Occipital lobe (tissue), 2 donors: ENCODE measurements around the gene FGF3. TPM values are rescaled to one million over a fixed set of nuclear protein-coding genes. Genes with fewer than 3 reads are reported as not detected.

Experiments used
- DNase-seq: peaks from one replicate; lab custom pipeline; 2025; lab: John Stamatoyannopoulos, UW
- total RNA-seq: library from RNA; depleted of rRNA; stranded (reverse); fragments of >200 nt; gene quantifications from one replicate; pipeline ENCODE4 v1.2.3, GENCODE V29; 2014

Gene FGF3
- total RNA-seq, 1 donor from 2014 or later, result not detected

GRCh38 chr11:69844396-69844795 lies 25.2 kb upstream of the FGF3 start:
- DNase-seq, result no peak

- no peak for DNase-seq
Measured at GRCh38 chr11:69843529-69843921, 24.3 kb upstream of the FGF3 start.

- no peak for DNase-seq
Measured at GRCh38 chr11:69842746-69843528, 23.7 kb upstream of the FGF3 start.

- no peak for DNase-seq
Measured at GRCh38 chr11:69841859-69842698, 22.9 kb upstream of the FGF3 start.

- DNase-seq, result no peak
Measured at GRCh38 chr11:69841170-69841858, 22.1 kb upstream of the FGF3 start.

- DNase-seq, result no peak
Measured at GRCh38 chr11:69840371-69841169, 21.4 kb upstream of the FGF3 start.

GRCh38 chr11:69839516-69839915 lies 20.3 kb upstream of the FGF3 start:
- no peak for DNase-seq

- no peak for DNase-seq
Measured at GRCh38 chr11:69837791-69838190, 18.6 kb upstream of the FGF3 start.

GRCh38 chr11:69836401-69836800 lies 17.2 kb upstream of the FGF3 start:
- no peak for DNase-seq

- DNase-seq, result no peak
Measured at GRCh38 chr11:69834811-69835800, 15.9 kb upstream of the FGF3 start.

- no peak for DNase-seq
Measured at GRCh38 chr11:69834251-69834650, 15.0 kb upstream of the FGF3 start.

GRCh38 chr11:69832561-69833413 lies 13.6 kb upstream of the FGF3 start:
- DNase-seq, result no peak

- no peak for DNase-seq
Measured at GRCh38 chr11:69831985-69832384, 12.8 kb upstream of the FGF3 start.

GRCh38 chr11:69830086-69830485 lies 10.9 kb upstream of the FGF3 start:
- DNase-seq, result no peak

- DNase-seq, result no peak
Measured at GRCh38 chr11:69828971-69829344, 9.7 kb upstream of the FGF3 start.

GRCh38 chr11:69828276-69828970 lies 9.2 kb upstream of the FGF3 start:
- no peak for DNase-seq

- no peak for DNase-seq
Measured at GRCh38 chr11:69826773-69827172, 7.6 kb upstream of the FGF3 start.

GRCh38 chr11:69825941-69826340 lies 6.7 kb upstream of the FGF3 start:
- DNase-seq, result no peak
